CD4-positive, alpha-beta T cell treated with Interleukin-1 beta for 1 hour (primary cell): ENCODE data around the gene MYH8.

Experiments used
- DNase-seq, 2 donors: peaks; one replicate each; pipeline ENCODE4 v3.0.0-alpha.2; 2020 to 2022

Gene MYH8

DNA sequence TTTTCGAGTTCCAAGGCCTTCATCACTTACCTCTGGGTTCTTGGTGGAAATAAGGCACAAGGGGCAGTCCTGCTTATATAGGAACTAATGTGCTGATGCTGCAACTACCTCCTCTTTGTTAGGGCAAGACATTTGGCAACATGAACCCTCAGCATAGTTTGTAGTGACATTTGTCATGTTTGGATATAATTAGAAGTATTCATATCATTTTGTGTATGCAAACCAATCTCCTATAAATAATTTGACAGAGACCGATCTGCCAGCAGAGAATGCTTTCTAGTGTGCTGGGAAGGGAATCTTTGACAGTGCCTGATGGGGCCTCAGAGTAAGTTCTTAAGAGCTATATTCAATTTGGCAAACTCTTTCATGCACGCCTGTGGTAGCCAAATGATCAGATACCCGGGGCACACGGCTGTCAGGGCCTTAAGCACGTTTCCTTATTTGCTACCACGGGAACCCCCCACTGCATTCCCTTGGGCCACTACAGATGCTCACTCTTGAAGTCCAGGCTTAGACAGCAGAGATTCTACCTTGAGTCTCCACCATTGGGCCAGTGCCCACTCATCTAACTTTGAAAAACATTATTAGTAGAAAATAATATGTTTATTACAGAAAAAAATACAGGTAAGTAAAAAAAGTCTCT lies at the start of gene MYH8:
MYH8 (minus strand) TSS at position 51 of the 643 bp plus-strand sequence. CDS start 1,723 bp downstream, outside the sequence.
- no peak for DNase-seq

DNA sequence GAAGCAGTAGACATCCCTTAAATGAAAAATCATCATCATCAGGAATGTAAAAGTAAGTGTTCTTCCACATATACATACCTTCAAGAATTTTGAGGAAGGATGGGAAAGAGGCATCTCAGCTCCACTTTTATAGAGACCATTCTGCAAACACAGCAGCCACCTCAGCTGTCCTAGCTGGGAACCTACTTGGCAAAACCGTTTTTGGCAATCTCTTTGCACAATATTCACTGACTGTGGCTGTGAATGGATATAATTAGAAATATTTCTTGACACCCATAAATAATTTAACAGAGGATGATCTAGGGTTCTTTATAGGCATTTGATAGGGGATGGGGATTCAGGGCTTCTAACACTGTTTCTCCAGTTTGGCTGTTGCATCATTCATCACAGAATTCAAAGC lies 47.7 kb upstream of the MYH8 start, which contains the start of gene MYH4:
MYH4 (minus strand) TSS at position 101 of the 400 bp plus-strand sequence. CDS start 2,814 bp downstream, outside the sequence.
- DNase-seq: no peak

DNA sequence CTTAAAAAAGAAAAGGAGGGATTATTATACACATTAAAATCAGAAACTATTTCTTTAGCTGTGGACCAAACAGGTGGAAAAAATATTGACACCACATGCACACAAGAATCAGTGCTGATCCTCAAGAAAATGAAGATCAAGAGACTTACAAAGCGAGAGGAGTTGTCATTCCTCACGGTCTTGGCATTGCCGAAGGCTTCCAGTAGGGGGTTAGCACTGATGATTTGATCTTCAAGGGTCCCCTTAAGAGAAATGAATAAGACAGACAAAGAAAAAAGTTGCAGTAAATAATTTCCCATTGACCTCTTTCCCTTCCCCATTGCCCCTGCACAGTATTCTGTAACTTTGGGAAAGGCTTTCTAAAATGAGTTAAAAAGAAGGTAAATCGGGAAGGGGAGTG lies 41.7 kb upstream of the MYH8 start:
- DNase-seq: no peak

DNA sequence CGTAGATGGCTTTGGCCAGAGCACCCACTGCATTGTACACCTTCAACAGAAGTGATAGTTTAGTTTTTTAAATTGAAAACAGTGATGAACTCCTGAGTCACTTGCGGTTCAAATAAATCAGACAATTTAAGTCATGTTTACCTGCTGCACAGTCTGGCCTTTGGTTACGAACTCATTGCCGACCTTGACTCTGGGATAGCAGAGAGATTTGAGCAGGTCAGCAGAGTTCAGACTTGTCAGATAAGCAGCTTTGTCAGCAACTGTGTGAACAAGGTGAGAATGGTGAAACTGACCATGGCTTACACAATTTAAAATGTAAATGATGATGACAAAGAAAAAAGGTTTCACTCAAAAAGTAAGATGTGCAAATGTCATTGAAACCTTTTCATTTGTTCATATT lies 38.3 kb upstream of the MYH8 start:
- DNase-seq: no peak

DNA sequence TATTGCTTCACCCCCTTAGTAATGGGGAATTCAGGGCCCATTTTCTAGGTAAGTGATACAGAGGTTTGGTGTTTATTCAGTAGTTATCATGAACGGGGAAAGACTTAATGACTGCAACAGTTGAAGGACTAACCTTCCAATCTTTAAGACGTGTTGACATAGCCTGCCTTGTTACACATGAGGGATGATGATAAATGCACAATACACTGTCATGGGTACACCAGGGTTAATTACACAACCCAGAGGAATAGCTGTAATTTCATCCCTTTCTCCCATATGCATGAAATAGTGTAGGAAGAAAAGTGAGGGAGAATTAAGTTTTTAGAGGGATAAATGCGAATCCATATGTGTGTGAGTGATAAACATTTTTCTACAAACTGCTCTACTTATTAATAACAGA lies 37.0 kb upstream of the MYH8 start:
- DNase-seq: no peak

DNA sequence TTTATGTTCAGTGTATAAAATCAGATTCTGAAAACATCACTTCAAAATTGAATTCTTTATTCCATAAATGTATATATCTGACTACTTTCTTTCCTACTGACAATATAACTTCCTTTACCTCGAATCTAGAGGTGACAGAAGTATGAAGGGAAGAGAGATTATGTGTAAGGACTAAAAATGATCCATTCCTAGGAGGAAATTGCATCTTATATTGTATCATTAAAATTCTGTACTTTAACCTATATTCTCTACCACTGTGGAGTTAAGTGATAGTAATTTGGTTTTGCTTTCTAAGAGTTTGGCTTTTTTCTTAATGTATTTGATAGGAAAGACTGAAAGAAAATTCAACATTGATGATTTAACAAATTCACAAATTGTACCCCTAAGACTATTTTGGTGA lies 36.2 kb upstream of the MYH8 start:
- DNase-seq: no peak

DNA sequence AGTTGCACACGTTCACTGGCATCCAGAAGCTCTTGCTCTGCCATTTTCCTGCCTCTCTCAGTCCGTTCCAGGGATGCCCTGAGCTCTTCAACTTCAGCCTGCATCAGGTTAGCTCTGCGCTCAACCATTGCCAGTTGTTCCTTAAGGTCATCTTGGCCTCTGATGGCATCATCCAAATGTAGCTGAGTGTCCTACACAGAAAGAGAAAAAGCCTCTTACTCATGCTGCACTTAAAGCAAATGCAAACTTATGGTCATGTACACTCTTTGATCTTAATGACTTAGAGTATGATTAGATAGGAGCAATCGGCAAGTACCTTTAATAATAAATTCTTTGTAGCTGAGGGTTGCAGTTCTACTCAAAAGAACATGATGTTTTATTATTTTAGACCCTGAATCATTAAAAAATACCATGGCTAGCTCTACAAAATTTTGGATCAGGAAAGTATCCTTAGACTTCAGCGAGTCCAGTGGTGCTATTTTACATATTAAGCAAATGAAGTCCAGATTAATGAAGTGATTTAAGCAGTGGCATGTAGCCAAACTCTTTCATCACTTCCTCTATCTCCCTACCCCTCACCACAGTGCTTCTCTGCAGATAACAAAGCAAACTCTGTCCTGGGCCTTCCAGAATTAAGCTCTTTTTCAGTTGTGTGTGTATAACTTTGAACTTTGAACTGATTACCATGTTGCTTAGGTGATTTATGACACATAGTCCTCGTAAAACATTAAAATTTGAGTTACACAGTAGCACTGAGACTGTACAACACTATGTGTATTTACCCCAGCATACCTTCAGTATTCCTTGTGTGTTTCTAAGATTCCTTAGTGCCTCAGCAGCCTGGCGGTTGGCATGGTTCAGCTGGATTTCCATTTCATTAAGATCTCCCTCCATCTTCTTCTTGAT lies 25.5 kb upstream of the MYH8 start:
- no peak for DNase-seq

DNA sequence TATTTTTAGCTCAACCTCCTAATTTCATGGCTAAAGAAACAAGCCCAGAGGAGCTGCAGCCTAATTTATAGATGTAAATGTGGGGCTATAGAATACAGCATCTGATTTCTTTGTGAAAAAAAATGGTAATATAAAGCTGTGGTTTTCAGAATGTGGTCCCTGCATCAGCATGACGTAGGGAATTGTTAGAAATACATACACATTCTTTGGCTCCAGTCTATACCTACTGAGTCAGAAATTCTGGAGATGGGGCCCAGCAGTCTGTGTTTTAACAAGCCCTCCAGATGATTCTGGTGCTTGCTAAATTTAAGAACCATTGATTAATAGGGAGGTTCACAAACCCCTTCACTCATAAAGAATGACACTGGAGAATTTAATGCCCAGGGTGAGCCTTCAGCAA lies 18.1 kb upstream of the MYH8 start:
- no peak for DNase-seq

DNA sequence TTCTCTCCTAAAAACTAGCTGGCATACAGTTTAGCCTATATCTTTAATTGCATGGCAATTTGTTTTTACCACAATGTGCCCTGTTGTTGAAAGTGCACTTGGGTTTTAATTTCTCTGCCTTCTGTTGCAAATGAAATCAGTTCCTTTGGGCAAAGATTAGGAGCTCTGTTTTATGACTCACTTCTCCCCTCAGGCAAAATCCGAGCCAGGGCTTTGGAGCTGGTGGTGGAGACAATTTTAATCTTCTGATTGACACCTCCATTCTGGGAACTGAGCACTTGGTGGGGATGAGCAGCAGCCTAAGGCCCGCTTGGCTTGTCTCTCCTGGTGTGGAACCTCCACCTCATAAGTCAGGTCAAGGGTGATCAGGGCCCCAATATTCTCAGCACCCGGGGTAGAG lies 13.3 kb upstream of the MYH8 start:
- DNase-seq: no peak

DNA sequence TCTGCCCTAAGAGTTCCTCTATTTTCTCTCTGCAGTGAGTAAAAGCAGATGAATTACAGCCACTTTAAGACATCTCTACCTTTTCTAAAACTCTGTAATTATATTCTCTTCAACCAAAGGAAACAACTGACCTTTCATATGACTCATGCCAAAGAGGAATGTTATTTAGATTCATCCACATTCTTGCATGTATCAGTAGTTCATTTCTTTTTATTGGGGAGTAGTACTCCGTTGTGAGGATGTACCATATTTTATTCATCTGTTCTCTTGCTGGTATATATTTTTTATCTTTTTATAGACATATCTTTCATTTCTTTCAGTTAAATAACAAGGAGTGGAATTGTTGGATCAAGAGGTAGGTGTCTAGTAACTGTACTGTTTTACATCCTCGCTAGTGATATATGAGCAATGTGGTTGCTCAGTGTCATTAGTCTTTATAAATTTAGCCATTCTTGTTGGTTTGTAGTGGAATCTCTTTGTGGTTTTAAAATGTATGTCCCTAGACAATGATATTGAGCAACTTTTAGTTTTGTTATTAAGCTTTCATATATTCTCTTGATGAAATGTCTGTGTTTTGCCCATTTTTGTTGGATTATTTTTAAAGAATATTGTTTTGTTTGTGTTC lies 7.8 kb upstream of the MYH8 start:
- DNase-seq: no peak

DNA sequence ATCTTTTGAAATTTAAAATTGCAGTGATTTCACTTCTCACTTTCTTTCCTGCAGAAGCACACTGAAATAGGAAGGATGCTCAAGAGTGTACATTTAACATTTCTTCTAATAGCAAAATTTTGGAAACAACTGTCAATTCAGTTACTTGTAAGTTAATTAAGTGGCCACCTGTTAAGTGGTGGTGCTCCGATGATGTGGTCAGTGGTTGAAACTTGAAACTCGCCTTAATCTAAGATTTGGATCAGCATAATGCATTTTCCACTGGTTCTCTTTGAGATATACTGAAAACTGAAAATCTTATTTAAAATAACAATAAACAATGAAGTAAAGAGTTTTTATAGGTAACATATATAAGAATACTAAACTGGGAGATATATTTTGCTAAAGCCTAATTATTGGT lies 7.0 kb upstream of the MYH8 start:
- DNase-seq: no peak

DNA sequence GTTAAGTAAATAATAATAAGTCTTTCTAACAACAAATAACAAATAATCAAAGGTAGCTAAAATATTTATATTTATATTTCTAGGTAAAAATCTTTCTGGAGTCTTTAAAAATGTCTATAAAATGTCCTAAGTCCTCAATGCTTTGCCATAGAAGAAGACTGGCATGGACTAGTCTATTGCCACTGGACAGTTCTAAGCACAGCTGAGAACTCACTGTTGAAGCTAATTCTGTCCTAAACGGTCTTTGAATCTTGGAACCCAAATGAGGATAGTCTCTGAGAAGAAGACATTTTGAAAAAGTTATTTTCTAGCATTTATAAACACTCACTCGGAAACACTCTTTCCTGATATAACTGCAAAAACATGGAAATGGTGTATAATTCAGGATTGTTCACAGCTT lies 539 bp downstream of the MYH8 start:
- DNase-seq: no peak

DNA sequence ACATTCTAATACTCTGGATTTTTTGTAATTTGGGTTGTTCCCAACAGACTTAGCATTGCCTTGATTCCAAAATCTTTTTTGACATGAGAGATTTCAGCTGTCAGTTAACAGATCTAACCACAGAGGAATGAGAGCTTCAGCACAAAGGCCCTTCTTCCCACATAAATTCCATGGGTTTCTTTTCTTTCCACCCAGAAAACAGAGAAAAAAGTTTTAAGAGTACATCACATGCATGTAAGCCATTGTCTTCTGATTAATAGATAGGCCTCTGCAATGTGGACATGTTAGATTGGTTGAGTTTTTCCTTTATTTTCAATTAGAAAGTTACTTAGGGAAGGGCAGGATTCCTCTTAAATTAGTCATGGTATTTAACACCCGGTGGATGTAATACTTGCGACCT lies 939 bp downstream of the MYH8 start:
- DNase-seq: no peak

DNA sequence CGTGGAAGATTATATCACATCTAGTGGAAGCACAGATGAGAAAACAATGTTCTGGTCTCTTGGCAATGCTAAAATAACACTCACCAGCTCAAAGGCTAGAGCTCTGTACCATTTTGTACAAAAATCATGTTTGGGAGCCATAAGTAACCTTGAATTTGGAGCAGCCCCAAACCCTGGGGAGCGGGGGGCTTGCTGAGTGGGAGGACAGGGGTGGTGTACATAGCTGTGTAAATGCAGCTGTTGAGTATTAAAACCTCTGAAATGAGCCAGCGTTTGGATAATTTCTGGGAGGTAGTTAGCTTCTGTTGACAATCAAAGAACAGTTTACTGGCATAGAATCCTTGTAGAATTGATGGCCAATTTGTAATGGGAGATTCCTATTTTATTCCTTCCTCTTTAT lies 4.3 kb downstream of the MYH8 start:
- DNase-seq: no peak

DNA sequence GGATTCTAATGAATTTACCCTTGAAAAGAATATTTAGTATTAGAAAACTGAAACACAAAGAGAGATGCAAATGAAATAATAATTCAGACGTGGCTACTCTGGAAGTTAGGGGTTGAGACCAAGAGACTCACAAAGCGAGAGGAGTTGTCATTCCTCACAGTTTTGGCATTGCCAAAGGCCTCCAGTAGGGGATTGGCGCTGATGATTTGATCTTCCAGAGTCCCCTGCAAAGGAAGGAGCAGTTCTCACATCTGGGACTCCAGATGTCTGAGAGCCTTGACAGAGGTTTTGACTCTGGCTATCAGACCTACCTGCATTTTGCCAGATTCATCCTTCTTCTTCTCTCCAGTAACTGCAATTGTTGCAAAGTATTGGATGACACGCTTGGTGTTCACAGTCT lies 6.6 kb downstream of the MYH8 start:
- no peak for DNase-seq

DNA sequence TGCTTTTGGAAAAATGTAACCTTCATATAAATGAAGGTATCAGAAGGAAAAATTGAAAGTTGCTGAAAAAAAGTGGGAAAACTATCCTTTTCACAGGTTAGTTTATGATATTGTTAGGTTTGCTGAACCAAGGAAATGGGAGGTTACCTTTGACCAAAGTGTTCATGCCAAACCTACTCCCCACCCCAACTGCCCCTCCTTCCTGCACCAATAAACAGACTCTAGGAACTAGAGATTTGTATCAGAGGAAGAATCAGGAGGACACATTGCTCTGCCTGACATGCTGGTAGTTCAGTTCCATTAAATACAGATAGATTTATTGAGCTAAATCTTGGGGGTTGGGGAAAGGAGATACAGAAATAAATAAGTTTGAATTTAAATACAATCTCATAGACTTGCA lies 18.2 kb downstream of the MYH8 start:
- DNase-seq: no peak

DNA sequence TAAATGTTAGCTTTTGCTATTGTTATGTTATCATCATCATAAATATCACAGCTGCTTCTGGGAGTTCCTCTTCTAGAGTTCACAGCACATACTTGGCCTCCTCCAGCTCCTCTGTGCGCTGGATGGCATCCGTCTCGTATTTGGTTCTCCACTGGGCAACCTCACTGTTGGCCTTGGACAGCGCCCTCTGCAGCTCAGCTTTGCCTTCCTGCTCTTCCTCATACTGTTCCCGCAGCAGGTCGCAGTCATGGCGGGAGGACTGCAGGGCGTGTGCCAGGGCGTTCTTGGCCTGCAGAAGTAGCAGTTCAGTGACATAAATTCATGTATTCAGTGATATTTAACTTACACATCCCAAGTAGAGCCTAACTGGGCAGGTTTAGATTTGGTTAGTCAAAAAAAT lies 23.4 kb downstream of the MYH8 start:
- DNase-seq: no peak

DNA sequence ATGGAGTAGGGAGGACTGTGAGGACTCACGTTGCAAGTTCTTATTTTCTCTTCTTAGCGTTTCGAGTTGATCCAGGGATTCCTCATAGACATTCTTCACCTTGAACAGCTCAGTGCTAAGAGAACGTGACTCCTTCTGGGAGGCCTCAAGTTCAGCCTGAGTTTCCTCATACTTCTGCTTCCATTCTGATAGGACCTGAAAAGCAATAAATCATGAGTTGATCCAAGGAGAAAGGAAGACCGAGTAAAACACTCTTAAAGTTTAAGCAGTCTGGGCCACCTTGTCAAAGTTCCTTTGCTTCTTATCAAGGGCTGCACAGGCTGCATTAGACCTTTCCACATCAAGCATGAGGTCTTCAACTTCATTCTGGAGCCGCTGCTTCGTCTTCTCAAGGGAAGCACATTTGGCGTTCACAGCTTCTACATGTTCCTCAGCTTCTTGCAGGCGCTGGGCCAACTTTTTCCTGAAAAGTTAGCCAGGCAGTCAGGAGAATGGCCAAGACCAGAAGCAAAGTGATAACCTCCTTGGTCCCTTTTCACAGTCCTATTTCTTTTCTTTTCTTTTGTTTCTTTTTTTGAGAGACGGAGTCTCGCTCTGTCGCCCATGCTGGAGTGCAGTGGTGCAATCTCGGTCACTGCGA lies 25.1 kb downstream of the MYH8 start:
- DNase-seq: no peak

DNA sequence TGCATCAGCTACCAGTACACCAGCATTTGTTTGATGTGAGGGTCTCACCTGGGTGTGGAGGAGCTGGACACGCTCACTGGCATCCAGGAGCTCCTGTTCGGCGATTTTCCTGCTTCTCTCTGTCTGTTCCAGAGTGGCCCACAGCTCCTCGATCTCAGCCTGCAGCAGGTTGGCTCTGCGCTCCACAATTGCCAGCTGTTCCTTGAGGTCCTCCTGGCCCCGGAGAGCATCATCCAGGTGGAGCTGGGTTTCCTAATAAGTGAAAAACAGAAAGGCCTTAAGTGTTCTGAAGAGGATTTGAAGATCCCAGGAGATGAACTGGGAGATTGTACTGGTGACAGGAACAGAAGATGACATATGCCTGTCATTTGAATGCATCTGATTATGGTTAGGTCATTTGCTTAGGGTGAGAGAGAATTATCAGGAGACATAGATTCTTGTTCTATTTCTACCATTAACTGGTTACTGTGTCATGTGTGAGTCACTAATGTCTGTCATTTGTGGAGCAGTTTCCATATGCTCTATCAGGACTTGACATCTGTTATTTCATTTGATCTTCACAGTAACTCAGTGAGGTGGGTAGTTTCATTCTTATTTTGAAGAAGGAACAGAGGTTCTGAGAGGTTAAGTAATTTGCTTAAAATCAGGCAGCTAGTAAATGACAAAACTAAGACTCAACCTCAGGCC lies 27.4 kb downstream of the MYH8 start:
- DNase-seq: no peak

DNA sequence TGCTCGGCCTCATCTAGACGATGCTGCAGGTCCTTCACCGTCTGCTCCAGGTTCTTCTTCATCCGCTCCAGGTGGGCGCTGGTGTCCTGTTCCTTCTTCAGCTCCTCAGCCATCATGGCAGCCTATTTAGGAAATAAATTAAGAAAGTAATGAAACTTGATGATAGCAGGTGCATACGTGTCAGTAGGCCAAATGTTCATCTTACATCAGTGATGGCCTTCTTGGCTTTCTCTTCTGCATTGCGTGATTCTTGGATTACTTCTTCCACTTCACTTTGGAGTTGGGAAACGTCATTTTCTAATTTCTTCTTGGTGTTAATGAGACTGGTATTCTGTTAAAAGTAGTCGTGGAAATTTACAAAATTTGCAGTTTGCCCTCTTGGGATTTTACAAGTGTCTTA lies 28.9 kb downstream of the MYH8 start:
- DNase-seq: no peak

DNA sequence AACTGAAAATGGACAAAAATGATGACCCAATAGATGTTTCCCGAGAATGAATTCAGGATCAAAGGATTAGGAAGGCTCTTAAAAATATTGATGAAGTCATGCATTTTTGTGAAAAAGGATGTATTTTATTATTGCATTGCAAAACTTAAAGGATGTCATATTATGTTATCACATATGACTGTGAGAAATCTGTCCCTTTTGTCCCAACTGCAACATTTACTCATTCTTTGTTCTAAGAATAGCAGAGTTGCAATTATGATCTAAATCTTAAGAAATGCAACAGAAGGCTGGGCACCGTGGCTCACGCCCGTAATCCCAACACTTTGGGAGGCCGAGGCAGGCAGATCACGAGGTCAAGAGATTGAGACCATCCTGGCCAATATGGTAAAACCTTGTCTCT lies 35.9 kb downstream of the MYH8 start:
- no peak for DNase-seq

DNA sequence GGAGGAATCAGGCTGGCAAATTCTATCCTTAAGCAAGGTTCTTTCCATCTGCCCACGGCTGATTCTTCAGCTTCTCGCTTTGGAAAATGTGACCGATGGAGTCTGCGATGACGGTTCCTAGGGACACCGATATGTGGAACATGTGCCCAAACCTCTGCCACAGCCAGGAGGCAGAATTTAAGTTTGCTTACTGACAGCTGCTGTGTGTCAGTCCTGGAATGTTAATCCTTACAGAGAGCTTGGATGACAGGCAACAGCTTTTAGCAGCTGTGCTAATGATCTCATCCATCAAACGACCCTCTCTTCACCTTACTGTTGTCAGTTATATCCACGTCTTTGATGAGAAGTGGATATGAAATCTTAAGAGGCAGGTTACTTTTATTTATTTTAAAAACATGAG lies 37.6 kb downstream of the MYH8 start:
- DNase-seq: no peak
